IPS-NIHi11 (cell line): ENCODE measurements around the gene SPATA2.

ENCODE experiments used
- DNase-seq: peaks from one replicate; pipeline ENCODE4 v3.0.0; 2012; ENCODE audit warnings: mixed read lengths, low spot score

SPATA2 gene

GRCh38 chr20:49935746-49936152, 20.4 kb upstream of the SPATA2 start:
- DNase-seq, result no peak

- no peak for DNase-seq
These were observed 13.8 kb upstream of the SPATA2 start for GRCh38 chr20:49929142-49929494.

- peak; percentile 85 for DNase-seq
These were observed 13.2 kb upstream of the SPATA2 start for GRCh38 chr20:49928411-49929141.

GRCh38 chr20:49925901-49926454, 10.6 kb upstream of the SPATA2 start:
- DNase-seq, result no peak

- no peak for DNase-seq
These were observed 8.9 kb upstream of the SPATA2 start for GRCh38 chr20:49924247-49924646.

- DNase-seq, result no peak
These were observed 4.1 kb upstream of the SPATA2 start for GRCh38 chr20:49919461-49919860.

- no peak for DNase-seq
These were observed 3.7 kb upstream of the SPATA2 start for GRCh38 chr20:49919009-49919408.

GRCh38 chr20:49918446-49918845, 3.1 kb upstream of the SPATA2 start:
- DNase-seq, result no peak

GRCh38 chr20:49916146-49917002, 1.0 kb upstream of the SPATA2 start:
- no peak for DNase-seq

- no peak for DNase-seq
These were observed 280 bp downstream of the SPATA2 start for GRCh38 chr20:49915118-49915379.

GRCh38 chr20:49914310-49915117, 815 bp downstream of the SPATA2 start:
- no peak for DNase-seq

- DNase-seq, result no peak
These were observed 1.8 kb downstream of the SPATA2 start for GRCh38 chr20:49913399-49914047.

- no peak for DNase-seq
These were observed 5.0 kb downstream of the SPATA2 start for GRCh38 chr20:49910340-49910706.

GRCh38 chr20:49909499-49910339, 5.6 kb downstream of the SPATA2 start:
- no peak for DNase-seq

GRCh38 chr20:49908258-49908565, 7.1 kb downstream of the SPATA2 start:
- no peak for DNase-seq

GRCh38 chr20:49907405-49908257, 7.7 kb downstream of the SPATA2 start:
- no peak for DNase-seq

- no peak for DNase-seq
These were observed 8.6 kb downstream of the SPATA2 start for GRCh38 chr20:49906615-49907154.

GRCh38 chr20:49906101-49906604, 9.2 kb downstream of the SPATA2 start:
- DNase-seq, result no peak

- DNase-seq, result no peak
These were observed 9.8 kb downstream of the SPATA2 start for GRCh38 chr20:49905415-49906091.
